GM10248 (cell line): ENCODE results near the gene RIGI.

Experiments
- CTCF ChIA-PET: fragments of 300-600 bp; sonication (Branson Sonifier 250); formaldehyde crosslinking; extraction: SDS; loops from one replicate; lab custom pipeline; 2021; ENCODE audit warnings: antibody characterized with exemption; lab: Yijun Ruan, JAX
- POLR2A ChIA-PET: fragments of 350-650 bp; sonication (Branson Sonifier 250); formaldehyde crosslinking; extraction: SDS; loops from one replicate; lab custom pipeline; 2020; ENCODE audit warnings: antibody characterized with exemption; lab: Yijun Ruan, JAX
- DNase-seq: peaks from one replicate; pipeline ENCODE4 v3.0.0; 2012; ENCODE audit errors: extremely low spot score
- TF ChIP-seq, protein P1 (sequence below): IDR thresholded peaks from 2 replicates; pipeline ENCODE4 v1.5.1; 2012; ENCODE audit warnings: mild to moderate bottlenecking, low read depth; ENCODE audit errors: extremely low read depth, missing control alignments, control extremely low read depth

The RIGI gene

DNA sequence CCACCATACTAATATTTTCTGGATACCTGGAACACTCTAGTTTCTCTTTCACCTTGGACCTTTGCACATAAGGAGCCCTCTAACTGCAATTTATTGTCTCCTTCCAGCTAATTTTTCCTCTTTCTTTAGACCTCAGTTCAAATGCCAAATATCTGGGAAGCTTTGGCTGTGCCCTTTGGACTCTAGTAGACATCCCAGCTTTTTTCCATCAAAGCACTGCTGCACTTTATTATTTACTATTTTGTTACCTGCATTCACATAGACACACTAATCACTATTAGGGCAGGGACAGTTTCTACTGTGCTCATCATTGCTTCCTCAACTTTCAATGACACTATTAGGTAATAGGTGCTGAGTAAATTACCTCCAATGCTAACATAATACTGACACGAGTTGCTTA, 2.1 kb downstream of the RIGI start:
- POLR2A ChIA-PET: interaction anchor here (1.3 kb wide), 1 partner anchor 501 kb away, joined by 3 read pairs; the partner anchor contains the start of gene DNAJA1
- DNase-seq: no peak
- CTCF ChIA-PET: interaction anchor here (1.0 to 3.1 kb wide), 3 partner anchors 21 to 48 kb away, joined by 3 to 19 read pairs (median 3); no protein-coding TSS in a partner anchor
- TF ChIP-seq, protein P1, sequence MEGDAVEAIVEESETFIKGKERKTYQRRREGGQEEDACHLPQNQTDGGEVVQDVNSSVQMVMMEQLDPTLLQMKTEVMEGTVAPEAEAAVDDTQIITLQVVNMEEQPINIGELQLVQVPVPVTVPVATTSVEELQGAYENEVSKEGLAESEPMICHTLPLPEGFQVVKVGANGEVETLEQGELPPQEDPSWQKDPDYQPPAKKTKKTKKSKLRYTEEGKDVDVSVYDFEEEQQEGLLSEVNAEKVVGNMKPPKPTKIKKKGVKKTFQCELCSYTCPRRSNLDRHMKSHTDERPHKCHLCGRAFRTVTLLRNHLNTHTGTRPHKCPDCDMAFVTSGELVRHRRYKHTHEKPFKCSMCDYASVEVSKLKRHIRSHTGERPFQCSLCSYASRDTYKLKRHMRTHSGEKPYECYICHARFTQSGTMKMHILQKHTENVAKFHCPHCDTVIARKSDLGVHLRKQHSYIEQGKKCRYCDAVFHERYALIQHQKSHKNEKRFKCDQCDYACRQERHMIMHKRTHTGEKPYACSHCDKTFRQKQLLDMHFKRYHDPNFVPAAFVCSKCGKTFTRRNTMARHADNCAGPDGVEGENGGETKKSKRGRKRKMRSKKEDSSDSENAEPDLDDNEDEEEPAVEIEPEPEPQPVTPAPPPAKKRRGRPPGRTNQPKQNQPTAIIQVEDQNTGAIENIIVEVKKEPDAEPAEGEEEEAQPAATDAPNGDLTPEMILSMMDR: no peak

DNA sequence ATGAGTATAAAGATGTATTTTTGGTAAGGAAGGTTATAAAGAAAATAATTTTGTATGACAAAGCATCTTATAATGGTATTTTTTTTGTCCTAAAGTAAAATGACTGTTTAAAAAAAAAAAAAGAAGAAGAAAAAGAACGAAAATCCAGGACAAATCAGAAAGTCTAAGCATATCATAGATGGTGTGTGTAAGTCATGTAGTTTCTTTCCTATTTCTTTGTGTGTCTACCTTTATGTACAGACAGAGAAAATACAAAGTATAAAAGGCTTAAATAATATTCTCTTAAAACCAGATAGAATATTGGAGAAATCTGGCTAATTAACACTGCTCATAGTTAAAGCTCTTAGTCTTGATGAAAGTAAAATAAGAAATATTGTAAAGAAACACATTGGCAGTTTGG, 7.7 kb downstream of the RIGI start:
- ChIA-PET POLR2A (no interaction called here), CTCF (interaction anchor here (1.7 kb wide), 1 partner anchor 8 kb away, joined by 6 read pairs; the partner anchor contains the start of gene RIGI)
- TF ChIP-seq, protein P1: no peak
- DNase-seq: no peak

DNA sequence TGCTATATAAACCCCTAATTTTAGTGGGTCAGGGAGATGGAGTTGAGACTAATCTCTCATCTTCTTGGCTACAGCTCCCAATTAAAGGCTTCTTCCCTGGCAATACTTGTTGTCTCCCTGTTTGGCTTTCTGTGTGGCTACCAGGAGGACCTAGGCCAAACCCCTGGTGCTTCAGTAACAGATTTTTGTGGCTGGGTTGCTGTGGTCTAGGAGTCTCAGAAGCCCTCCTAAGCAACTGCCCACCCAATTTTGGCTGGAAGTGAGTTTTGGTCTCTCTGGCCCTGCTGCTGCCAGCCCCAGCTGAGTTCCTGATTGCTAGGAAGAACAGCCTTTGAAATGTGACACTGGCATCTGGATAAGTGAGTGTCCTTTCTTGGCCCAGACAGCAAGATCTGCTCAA, 9.8 kb downstream of the RIGI start:
- CTCF ChIA-PET: interaction anchor here (1.5 kb wide), 1 partner anchor 8 kb away, joined by 3 read pairs; no protein-coding TSS in a partner anchor
- POLR2A ChIA-PET: no interaction called here
- TF ChIP-seq, protein P1: no peak
- no peak for DNase-seq

DNA sequence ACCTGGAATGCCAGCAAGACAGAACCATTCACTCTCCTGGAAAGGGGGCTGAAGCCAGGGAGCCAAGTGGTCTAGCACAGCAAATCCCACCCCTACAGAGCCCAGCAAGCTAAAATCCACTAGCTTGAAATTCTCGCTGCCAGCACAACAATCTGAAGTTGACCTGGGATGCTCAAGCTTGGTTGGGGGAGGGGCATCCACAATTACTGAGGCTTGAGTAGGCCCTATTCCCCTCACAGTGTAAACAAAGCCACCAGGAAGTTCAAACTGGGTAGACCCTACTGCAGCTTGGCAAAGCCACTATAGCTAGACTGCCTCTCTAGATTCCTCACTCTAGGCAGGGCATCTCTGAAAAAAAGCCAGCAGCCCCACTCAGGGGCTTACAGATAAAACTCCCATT, 17.3 kb downstream of the RIGI start:
- ChIA-PET CTCF (interaction anchor here (0.6 to 2.9 kb wide), 4 partner anchors 9 to 130 kb away, joined by 3 to 8 read pairs (median 5); no protein-coding TSS in a partner anchor), POLR2A (no interaction called here)
- TF ChIP-seq, protein P1: no peak
- no peak for DNase-seq

DNA sequence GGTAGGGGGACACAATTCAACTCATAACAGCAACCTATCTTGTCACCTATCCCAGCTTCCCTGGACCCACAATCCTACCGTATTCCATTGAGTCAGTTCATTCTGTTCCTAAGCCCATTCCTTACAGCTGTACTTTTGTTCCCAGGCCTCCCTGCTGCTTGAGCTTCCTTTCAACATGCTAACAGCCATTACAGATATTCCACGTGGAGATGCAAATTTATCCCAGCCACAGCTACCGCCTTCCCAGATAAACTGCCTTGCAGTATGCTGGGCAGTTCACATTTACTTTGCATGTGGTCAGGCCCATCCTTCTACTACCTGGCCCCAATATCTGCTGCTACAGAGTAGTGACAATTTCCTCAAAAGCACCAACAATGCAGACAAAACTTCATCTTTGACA, 23.0 kb downstream of the RIGI start:
- DNase-seq: no peak
- TF ChIP-seq, protein P1: no peak
- ChIA-PET CTCF (interaction anchor here (1.3 kb wide), 2 partner anchors 50 to 124 kb away, joined by 3 to 5 read pairs; no protein-coding TSS in a partner anchor), POLR2A (no interaction called here)

DNA sequence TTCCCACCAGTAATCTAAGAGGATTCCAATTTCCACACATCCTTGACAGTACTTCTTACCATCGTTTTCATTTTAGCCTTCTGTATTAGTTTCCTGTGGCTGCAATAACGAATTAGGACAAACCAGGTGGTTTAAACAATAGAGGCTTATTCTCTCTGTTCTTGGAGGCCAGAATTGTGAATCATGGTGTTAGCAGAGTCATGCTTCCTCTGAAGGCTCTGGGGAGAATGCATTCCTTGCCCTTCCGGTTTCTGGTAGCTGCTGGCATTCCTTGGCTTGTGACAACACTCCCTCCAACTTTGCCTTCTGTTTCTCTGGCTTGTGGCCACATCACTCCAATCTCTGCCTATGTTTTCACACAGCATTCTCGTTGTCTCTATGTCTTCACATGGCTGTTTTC, 23.5 kb downstream of the RIGI start:
- TF ChIP-seq, protein P1: no peak
- POLR2A ChIA-PET: no interaction called here
- CTCF ChIA-PET: interaction anchor here (1.3 kb wide), 1 partner anchor 49 kb away, joined by 3 read pairs; no protein-coding TSS in a partner anchor
- DNase-seq: no peak
